Fibroblast of lung (primary cell): ENCODE data around the gene SSTR5. TPM values are rescaled to one million over a fixed set of nuclear protein-coding genes. Genes with fewer than 3 reads are reported as not detected.

Experiments
- polyA plus RNA-seq, 2 donors: library from polyadenylated mRNA; depleted of rRNA in 1 of 2; stranded (reverse) in 1 of 2; unstranded in 1 of 2; fragments of >200 nt; gene quantifications; 2 replicates each; pipeline ENCODE4 v1.2.1, GENCODE V29; 2011 to 2012; ENCODE audit warnings: missing spikeins in 1 of 2
- total RNA-seq: library from RNA; depleted of rRNA; stranded (reverse); fragments of >200 nt; gene quantifications from 2 replicates; pipeline ENCODE4 v1.2.1, GENCODE V29; 2014

Gene SSTR5
- total and polyA plus RNA-seq, 2 donors (not counting 1 experiment from before 2014, with no cell fraction given), result not detected

Other genes with a start within 250 kb of the SSTR5 start
- gene LMF1, start 101.8 kb upstream of the SSTR5 start, total RNA-seq, result 10.0 and 12.6 TPM in 2 replicates
- 8.9 and 12.3 TPM in 2 replicates for gene LMF1, start 101.8 kb upstream of the SSTR5 start, polyA plus RNA-seq
- under 0.01 TPM in 1 of 2 replicates, not detected in the other for gene SOX8, start 91.0 kb upstream of the SSTR5 start, total RNA-seq
- gene SOX8, start 91.0 kb upstream of the SSTR5 start, polyA plus RNA-seq, result 0.03 TPM in 1 of 2 replicates, not detected in the other
- gene C1QTNF8, start 23.5 kb downstream of the SSTR5 start, total RNA-seq, result not detected in 2 replicates
- not detected in 2 replicates for gene C1QTNF8, start 23.5 kb downstream of the SSTR5 start, polyA plus RNA-seq
- gene CACNA1H, start 80.4 kb downstream of the SSTR5 start, total RNA-seq, result 0.26 and 1.2 TPM in 2 replicates
- 0.05 and 10.5 TPM in 2 replicates for gene CACNA1H, start 80.4 kb downstream of the SSTR5 start, polyA plus RNA-seq
- not detected in 2 replicates for gene TPSG1, start 152.5 kb downstream of the SSTR5 start, total RNA-seq
- not detected in 2 replicates for gene TPSG1, start 152.5 kb downstream of the SSTR5 start, polyA plus RNA-seq
- not detected in 2 replicates for gene TPSB2, start 157.4 kb downstream of the SSTR5 start, total RNA-seq
- gene TPSB2, start 157.4 kb downstream of the SSTR5 start, polyA plus RNA-seq, result not detected in 2 replicates
- not detected in 2 replicates for gene TPSAB1, start 168.0 kb downstream of the SSTR5 start, total RNA-seq
- gene TPSAB1, start 168.0 kb downstream of the SSTR5 start, polyA plus RNA-seq, result not detected in 2 replicates
- not detected in 2 replicates for gene TPSD1, start 183.3 kb downstream of the SSTR5 start, total RNA-seq
- gene TPSD1, start 183.3 kb downstream of the SSTR5 start, polyA plus RNA-seq, result not detected in 2 replicates
- gene UBE2I, start 236.9 kb downstream of the SSTR5 start, total RNA-seq, result 42.1 and 44.4 TPM in 2 replicates
- 142 and 202 TPM in 2 replicates for gene UBE2I, start 236.9 kb downstream of the SSTR5 start, polyA plus RNA-seq